GM12878 (cell line): ENCODE measurements around the gene GNL3. TPM values are rescaled to one million over a fixed set of nuclear protein-coding genes. Genes with fewer than 3 reads are reported as not detected.

Source experiments
- BACH1 ChIP-seq: fragments of 450-650 bp; IDR thresholded peaks from 2 replicates; pipeline ENCODE4 v1.6.1; 2017; ENCODE audit warnings: mild to moderate bottlenecking, borderline replicate concordance
- BCL11A ChIP-seq: IDR thresholded peaks from 2 replicates; pipeline ENCODE4 v1.6.1; 2011; ENCODE audit warnings: low read depth, low read length
- BHLHE40 ChIP-seq, 2 experiments: fragments of 450-650 bp in 1 of 2; IDR thresholded peaks; 2 replicates each; pipeline ENCODE4 v1.6.1; 2011 to 2017; ENCODE audit warnings: low read depth in 2 of 2, borderline replicate concordance in 1 of 2, improper control_type of control experiment in 1 of 2, low read length in 1 of 2, mild to moderate bottlenecking in 1 of 2
- CHD1 ChIP-seq: IDR thresholded peaks from 2 replicates; pipeline ENCODE4 v1.6.1; 2012; ENCODE audit warnings: low read depth, low read length, improper control_type of control experiment
- HCFC1 ChIP-seq: fragments of 150-350 bp; IDR thresholded peaks from 2 replicates; pipeline ENCODE4 v1.6.1; 2014; ENCODE audit warnings: low read length
- HDAC2 ChIP-seq: fragments of 200-600 bp; sonication (generic); IDR thresholded peaks from 2 replicates; pipeline ENCODE4 v1.6.1; 2017
- IKZF2 ChIP-seq, 2 experiments: fragments of 450-650 bp; IDR thresholded peaks; 2 replicates each; pipeline ENCODE4 v1.6.1; 2017; ENCODE audit warnings: mild to moderate bottlenecking in 2 of 2, moderate library complexity in 2 of 2
- IRF4 ChIP-seq: IDR thresholded peaks from 2 replicates; pipeline ENCODE4 v1.6.1; 2011; ENCODE audit warnings: low read depth, low read length
- MEF2A ChIP-seq: IDR thresholded peaks from 2 replicates; pipeline ENCODE4 v1.6.1; 2011; ENCODE audit warnings: low read depth, mild to moderate bottlenecking, low read length, moderate library complexity; ENCODE audit not compliant: insufficient read depth
- NBN ChIP-seq: fragments of 450-650 bp; IDR thresholded peaks from 2 replicates; pipeline ENCODE4 v1.6.1; 2016
- PAX5 ChIP-seq: IDR thresholded peaks from 2 replicates; pipeline ENCODE4 v1.6.1; 2011; ENCODE audit warnings: low read depth, low read length, borderline replicate concordance
- RELB ChIP-seq: fragments of 450-650 bp; IDR thresholded peaks from 2 replicates; pipeline ENCODE4 v1.6.1; 2017; ENCODE audit warnings: low read depth, mild to moderate bottlenecking, moderate library complexity
- RFX5 ChIP-seq: IDR thresholded peaks from 2 replicates; pipeline ENCODE4 v1.6.1; 2011; ENCODE audit warnings: low read depth, low read length, improper control_type of control experiment
- RUNX3 ChIP-seq: IDR thresholded peaks from 2 replicates; pipeline ENCODE4 v1.6.1; 2012; ENCODE audit warnings: low read length, inconsistent platforms
- SKIL ChIP-seq: fragments of 450-650 bp; IDR thresholded peaks from 2 replicates; pipeline ENCODE4 v1.6.1; 2017; ENCODE audit warnings: mild to moderate bottlenecking, low read depth, inconsistent platforms; ENCODE audit not compliant: poor library complexity, severe bottlenecking
- SREBF2 ChIP-seq: IDR thresholded peaks from 2 replicates; pipeline ENCODE4 v1.6.1; 2012; ENCODE audit warnings: mild to moderate bottlenecking, low read length
- ZBTB4 ChIP-seq: fragments of 450-650 bp; formaldehyde crosslinking; IDR thresholded peaks from 2 replicates; pipeline ENCODE4 v1.4.0; 2022; ENCODE audit warnings: mild to moderate bottlenecking, moderate library complexity
- ZNF207 ChIP-seq: fragments of 450-650 bp; IDR thresholded peaks from 2 replicates; pipeline ENCODE4 v1.6.1; 2014; ENCODE audit warnings: antibody characterized with exemption, mild to moderate bottlenecking, borderline replicate concordance
- ZNF24 ChIP-seq: fragments of 450-650 bp; IDR thresholded peaks from 2 replicates; pipeline ENCODE4 v1.6.1; 2017; ENCODE audit warnings: antibody characterized with exemption, mild to moderate bottlenecking
- polyA plus RNA-seq, 11 experiments: library from polyadenylated mRNA; depleted of rRNA in 4 of 11; unstranded in 6 of 11; stranded (reverse) in 5 of 11; fragments of >200 nt; fragmentation: Nextera tagmentation in 4 of 11; fragmentation: Illumina TruSeq in 1 of 11; extraction: Ambion mirVana in 4 of 11; extraction: Trizol in 1 of 11; gene quantifications; 1 replicate in 1 of 11; 2 replicates in 10 of 11; pipeline versions ENCODE4 v1.2.1 to v1.2.3, GENCODE V29; 2011 to 2016; ENCODE audit warnings: inconsistent platforms in 2 of 11, missing spikeins in 2 of 11, low read depth in 1 of 11
- total RNA-seq, 4 experiments: library from RNA; depleted of rRNA in 3 of 4; stranded (reverse); fragments of >200 nt in 3 of 4; fragmentation: Illumina TruSeq in 1 of 4; extraction: Trizol in 1 of 4; gene quantifications; 2 replicates each; pipeline versions ENCODE4 v1.2.1 to v1.2.3, GENCODE V29; 2013 to 2021
- TF ChIP-seq, protein P1 (sequence below): fragments of 450-650 bp; IDR thresholded peaks from 2 replicates; pipeline ENCODE4 v1.6.1; 2017; ENCODE audit warnings: antibody characterized with exemption, mild to moderate bottlenecking, moderate library complexity
- TF ChIP-seq, protein P2 (sequence below): IDR thresholded peaks from 2 replicates; pipeline ENCODE4 v1.6.1; 2011; ENCODE audit warnings: low read depth, low read length, improper control_type of control experiment, borderline replicate concordance

GNL3 gene
- total and polyA plus RNA-seq, 10 of the 15 experiments (the other 5 are each of a cell fraction or from before 2014, with no cell fraction given): 172 to 368 (median 257) TPM

GRCh38 chr3:52682016-52682415 lies 3.8 kb upstream of the GNL3 start (continued):
- peak; percentile 47 for TF ChIP-seq SKIL
- TF ChIP-seq NBN: no peak
- TF ChIP-seq, protein P1, sequence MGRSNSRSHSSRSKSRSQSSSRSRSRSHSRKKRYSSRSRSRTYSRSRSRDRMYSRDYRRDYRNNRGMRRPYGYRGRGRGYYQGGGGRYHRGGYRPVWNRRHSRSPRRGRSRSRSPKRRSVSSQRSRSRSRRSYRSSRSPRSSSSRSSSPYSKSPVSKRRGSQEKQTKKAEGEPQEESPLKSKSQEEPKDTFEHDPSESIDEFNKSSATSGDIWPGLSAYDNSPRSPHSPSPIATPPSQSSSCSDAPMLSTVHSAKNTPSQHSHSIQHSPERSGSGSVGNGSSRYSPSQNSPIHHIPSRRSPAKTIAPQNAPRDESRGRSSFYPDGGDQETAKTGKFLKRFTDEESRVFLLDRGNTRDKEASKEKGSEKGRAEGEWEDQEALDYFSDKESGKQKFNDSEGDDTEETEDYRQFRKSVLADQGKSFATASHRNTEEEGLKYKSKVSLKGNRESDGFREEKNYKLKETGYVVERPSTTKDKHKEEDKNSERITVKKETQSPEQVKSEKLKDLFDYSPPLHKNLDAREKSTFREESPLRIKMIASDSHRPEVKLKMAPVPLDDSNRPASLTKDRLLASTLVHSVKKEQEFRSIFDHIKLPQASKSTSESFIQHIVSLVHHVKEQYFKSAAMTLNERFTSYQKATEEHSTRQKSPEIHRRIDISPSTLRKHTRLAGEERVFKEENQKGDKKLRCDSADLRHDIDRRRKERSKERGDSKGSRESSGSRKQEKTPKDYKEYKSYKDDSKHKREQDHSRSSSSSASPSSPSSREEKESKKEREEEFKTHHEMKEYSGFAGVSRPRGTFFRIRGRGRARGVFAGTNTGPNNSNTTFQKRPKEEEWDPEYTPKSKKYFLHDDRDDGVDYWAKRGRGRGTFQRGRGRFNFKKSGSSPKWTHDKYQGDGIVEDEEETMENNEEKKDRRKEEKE: no peak
- TF ChIP-seq MEF2A: no peak
- no peak for TF ChIP-seq CHD1
- TF ChIP-seq HDAC2: no peak
- TF ChIP-seq SREBF2: no peak
- TF ChIP-seq ZNF24: no peak
- TF ChIP-seq ZBTB4 (CRISPR knock-in tag): no peak
- no peak for TF ChIP-seq BACH1
- TF ChIP-seq BHLHE40 (IDR thresholded peaks at IDR 0.05; ENCODE audit: borderline replicate concordance in 1 of 2, low read depth in 2 of 2, low read length in 1 of 2): peak; percentile 57 to 66; a peak in 2 of 4 replicates
- TF ChIP-seq, protein P2, sequence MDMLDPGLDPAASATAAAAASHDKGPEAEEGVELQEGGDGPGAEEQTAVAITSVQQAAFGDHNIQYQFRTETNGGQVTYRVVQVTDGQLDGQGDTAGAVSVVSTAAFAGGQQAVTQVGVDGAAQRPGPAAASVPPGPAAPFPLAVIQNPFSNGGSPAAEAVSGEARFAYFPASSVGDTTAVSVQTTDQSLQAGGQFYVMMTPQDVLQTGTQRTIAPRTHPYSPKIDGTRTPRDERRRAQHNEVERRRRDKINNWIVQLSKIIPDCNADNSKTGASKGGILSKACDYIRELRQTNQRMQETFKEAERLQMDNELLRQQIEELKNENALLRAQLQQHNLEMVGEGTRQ: no peak
- no peak for TF ChIP-seq ZNF207
- peak; percentile 63 to 68; a peak in 3 of 4 replicates for TF ChIP-seq IKZF2 (IDR thresholded peaks at IDR 0.05)
- peak; percentile 27; the same call in 1 of the 2 replicates for TF ChIP-seq BCL11A
- TF ChIP-seq RFX5: no peak
- peak; percentile 62; the same call in 1 of the 2 replicates for TF ChIP-seq RUNX3
- peak; percentile 69; the same call in 1 of the 2 replicates for TF ChIP-seq IRF4
- no peak for TF ChIP-seq PAX5
- no peak for TF ChIP-seq HCFC1
- TF ChIP-seq RELB: peak; percentile 65; the same call in 1 of the 2 replicates
- TF ChIP-seq, all 136 proteins: peak for 21
